ENCODE data around the gene ANTXRL.
"Not testable (repeated sequence)": the region's sequence is repeated elsewhere in the genome, so short reads cannot be mapped to it uniquely, and the experiment has no call there.

The ANTXRL gene

GRCh38 chr10:46307281-46308112, 20.7 kb downstream of the ANTXRL start:
- no peak for DNase-seq (ENCODE audit: low read depth, low spot score)

- no peak for DNase-seq (ENCODE audit: low read depth, low spot score)
Measured at GRCh38 chr10:46308113-46308415, 21.3 kb downstream of the ANTXRL start.

GRCh38 chr10:46308666-46309450, 22.1 kb downstream of the ANTXRL start:
- no peak for DNase-seq (ENCODE audit: low read depth, low spot score)

GRCh38 chr10:46309511-46310142, 22.8 kb downstream of the ANTXRL start:
- DNase-seq (ENCODE audit: low read depth, low spot score), result no peak

DNA sequence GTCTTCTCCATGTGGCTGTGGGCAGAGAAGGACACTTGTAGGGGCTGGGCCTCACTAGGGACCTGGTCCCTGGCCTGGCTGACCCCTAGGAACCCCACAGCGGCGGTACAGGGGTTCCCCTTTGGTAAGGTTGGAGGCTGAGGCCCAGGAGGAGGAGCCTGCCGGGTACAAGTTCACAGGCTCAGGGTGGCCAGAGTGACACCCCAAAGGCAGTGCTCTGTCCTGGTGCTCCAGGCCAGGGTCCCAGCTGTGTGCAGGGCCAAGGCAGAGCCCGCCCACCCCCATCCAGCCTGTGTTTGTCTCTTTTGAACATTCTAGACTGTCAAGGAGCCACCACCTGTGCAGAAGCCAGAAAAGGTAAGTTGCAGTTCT, 23.3 kb downstream of the ANTXRL start:
- no peak for DNase-seq (ENCODE audit: low read depth, low spot score)

DNA sequence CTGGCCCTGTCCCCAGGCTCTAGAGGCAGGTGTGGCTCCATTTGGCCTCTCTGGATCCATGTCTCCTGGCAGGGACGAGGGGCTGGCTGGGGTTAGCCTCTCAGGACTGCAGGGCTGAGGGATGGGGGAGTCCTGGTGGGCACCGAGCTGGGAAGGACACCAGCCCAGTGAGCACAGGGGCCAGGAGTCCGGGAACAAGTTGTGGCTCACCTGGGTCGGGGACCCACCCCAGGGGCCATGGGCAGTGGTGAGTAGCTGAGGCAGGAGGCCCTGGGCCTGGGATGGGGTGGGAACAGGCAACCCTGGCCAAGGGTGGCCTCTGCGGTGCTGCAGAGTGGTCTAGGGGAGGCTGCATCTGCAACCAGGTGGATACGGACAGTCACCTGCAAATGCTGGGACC, 24.1 kb downstream of the ANTXRL start:
- no peak for DNase-seq (ENCODE audit: low read depth, low spot score)

GRCh38 chr10:46311501-46311951, 24.7 kb downstream of the ANTXRL start:
- DNase-seq (ENCODE audit: low read depth, low spot score), result no peak

DNA sequence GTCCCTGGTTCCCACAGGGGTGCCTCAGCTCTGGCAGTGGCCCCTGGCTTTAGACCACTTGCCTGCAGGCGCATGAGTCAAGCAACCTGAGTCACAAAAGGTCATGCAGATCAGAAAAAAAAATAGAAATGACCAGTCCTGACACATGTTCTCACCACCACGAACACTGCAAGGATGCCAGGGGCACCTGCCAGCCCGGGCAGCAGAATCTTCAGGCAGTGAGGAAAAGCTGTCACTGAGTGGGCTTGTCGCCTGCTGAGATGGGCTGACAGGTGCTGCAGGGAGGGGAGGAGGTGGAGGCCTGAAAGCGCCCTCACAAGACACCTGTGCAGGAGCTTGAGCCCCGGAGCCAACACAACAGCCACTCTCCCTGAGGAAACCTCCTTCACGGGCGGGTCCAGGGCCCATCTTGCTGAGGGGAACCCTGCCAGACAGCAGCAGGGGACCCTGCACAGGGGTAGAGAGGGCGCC, 25.2 kb downstream of the ANTXRL start:
- not testable (repeated sequence) for DNase-seq (ENCODE audit: low read depth, low spot score)

GRCh38 chr10:46312953-46313352, 26.2 kb downstream of the ANTXRL start:
- DNase-seq (ENCODE audit: low read depth, low spot score), result no peak

DNA sequence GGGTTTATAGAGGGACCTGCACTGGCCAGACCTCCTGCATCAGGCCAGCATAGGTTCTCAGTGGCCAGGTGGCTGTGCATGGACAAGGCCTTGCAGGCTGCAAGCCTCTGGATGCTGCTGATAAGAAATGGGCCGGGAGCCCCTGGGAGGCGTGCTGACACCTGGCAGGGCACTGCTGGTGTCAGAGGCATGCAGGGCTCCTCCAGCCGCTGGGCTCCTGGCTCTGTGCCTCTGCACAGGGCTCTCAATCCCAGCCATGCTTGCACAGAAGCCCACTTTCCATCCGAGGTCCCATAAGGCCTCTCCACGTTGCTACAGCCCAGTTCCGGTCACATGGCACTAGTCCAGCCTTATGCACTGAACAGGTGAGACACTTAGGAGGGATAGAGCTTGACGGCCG, 27.3 kb downstream of the ANTXRL start:
- DNase-seq (ENCODE audit: low read depth, low spot score), result no peak

GRCh38 chr10:46315071-46315860, 28.5 kb downstream of the ANTXRL start:
- not testable (repeated sequence) for DNase-seq (ENCODE audit: low read depth, low spot score)

GRCh38 chr10:46317370-46317769, 30.6 kb downstream of the ANTXRL start:
- DNase-seq (ENCODE audit: low read depth, low spot score), result no peak

DNA sequence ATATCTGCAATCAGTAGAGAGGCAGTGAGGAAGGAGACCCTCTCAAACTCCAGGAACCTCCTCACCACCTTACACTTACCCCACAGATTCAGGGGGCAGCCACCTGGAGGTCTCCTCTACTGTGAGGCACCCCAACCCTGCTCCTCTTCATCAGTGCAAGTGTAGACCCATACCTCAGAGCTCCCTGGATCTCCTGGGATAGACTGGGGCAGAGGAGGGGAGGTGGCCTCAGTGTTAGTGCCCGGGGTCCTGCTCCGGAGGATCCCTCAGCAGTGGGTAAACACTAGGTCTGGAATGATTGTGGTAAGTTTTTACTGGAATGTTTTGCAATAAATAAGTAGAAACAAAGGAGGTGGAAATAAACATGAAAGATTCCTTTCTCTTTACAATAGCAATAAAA, 31.1 kb downstream of the ANTXRL start:
- no peak for DNase-seq (ENCODE audit: low read depth, low spot score)

GRCh38 chr10:46318799-46319198, 32.0 kb downstream of the ANTXRL start:
- DNase-seq (ENCODE audit: low read depth, low spot score), result no peak

DNA sequence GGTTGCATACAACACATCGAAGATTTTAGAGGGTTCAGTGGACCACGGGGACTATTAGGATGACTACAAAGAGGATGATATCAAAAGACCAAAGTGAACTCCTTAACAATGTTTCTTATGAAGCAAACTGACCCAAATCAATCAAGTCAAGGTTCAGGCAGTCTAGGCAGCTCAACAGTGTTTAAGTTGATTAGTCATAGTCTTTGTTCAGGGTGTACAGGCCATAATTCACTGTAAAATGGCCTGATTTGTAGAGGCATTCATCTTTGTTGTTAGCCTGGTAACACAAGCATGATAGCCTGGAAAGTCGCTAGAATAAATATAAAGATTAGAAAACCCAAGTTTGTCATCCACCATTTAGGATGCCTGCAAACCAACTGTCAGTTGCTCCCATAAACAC, 32.6 kb downstream of the ANTXRL start:
- DNase-seq (ENCODE audit: low read depth, low spot score), result no peak

DNA sequence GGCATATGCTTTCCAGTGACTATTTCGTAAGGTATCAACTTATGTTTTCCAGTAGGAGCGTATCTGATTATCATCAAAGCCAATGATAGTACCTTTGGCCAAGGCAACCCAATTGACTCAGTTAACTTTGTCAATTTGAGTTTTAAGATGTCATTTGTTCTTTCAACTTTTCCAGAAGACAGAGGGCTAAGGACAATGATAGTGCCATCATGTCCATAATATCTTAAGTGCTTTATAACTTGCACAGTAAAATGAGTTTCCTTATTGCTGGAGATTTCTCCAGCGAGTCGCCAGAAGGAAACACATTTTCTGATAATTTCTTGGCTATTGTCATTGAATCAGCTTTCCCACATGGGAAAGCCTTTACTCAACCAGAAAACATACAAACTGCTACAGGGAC, 35.0 kb downstream of the ANTXRL start:
- DNase-seq (ENCODE audit: low read depth, low spot score), result no peak

DNA sequence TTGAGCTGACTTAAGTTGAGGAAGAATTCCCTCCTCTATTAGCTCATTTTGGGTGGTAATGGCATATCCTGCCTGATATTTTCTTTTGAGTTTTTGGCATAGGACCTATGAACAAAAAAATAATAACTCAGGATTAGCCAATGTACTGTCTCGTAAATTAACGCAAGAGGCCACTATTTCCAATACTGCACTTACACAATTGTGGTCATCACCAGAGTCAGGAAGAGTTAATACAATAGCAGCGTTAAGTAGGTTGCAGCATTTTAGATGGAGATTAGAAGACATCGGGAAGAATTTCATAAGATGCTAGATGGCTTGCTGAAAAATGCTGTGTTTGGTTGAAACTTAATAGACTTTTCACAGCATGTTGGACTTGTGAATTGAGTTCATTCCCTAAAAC, 36.4 kb downstream of the ANTXRL start:
- no peak for DNase-seq (ENCODE audit: low read depth, low spot score)

GRCh38 chr10:46325021-46325420, 38.2 kb downstream of the ANTXRL start:
- DNase-seq (ENCODE audit: low read depth, low spot score), result no peak

DNA sequence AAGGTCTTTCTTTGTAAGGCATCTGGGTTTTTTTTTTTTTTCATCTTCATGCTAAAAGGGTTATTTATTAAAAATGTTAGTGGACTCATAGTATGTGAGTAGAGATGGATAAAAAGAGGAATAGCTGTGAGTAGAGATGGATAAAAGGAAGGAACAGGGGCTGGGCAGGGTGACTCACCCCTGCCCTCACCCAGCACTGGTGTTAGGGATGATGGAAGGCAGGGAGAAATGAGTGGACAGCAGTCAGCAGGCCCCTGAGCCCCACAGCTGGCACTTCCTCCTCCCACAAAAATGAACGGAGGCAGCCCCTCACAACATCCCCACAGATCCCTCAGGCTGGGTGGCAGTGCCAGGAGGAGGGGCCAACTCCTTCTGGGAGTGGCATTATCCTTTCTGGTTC, 39.3 kb downstream of the ANTXRL start:
- no peak for DNase-seq (ENCODE audit: low read depth, low spot score)

GRCh38 chr10:46326971-46327370, 40.2 kb downstream of the ANTXRL start:
- no peak for DNase-seq (ENCODE audit: low read depth, low spot score)

GRCh38 chr10:46327685-46328084, 40.9 kb downstream of the ANTXRL start:
- DNase-seq (ENCODE audit: low read depth, low spot score), result no peak

Data from brain pericyte (primary cell).